ENCODE data around the gene GALNT2. TPM values are rescaled to one million over a fixed set of nuclear protein-coding genes. Genes with fewer than 3 reads are reported as not detected.

Gene GALNT2
- total and polyA plus RNA-seq, 2 of the 4 experiments (the other 2 are of a cell fraction) = 50.4 to 189 TPM

- no peak for TF ChIP-seq MAZ (IDR thresholded peaks at IDR 0.05; ENCODE audit: borderline replicate concordance, low read depth, low read length)
- no peak for TF ChIP-seq FOS (IDR thresholded peaks at IDR 0.05; ENCODE audit: low read depth, low read length)
- no peak for TF ChIP-seq ELK1 (IDR thresholded peaks at IDR 0.05; ENCODE audit: borderline replicate concordance, low read depth, low read length)
- no peak for TF ChIP-seq RAD21 (IDR thresholded peaks at IDR 0.05; ENCODE audit: low read length)
- no peak for TF ChIP-seq CEBPB (IDR thresholded peaks at IDR 0.05; ENCODE audit: low read depth, low read length)
- no peak for TF ChIP-seq BHLHE40 (IDR thresholded peaks at IDR 0.05; ENCODE audit: low read depth, low read length)
- no peak for TF ChIP-seq RFX5 (IDR thresholded peaks at IDR 0.05; ENCODE audit: low read depth, low read length)
- TF ChIP-seq MXI1 (IDR thresholded peaks at IDR 0.05; ENCODE audit: borderline replicate concordance, low read depth, low read length) = no peak
- TF ChIP-seq SMC3 (IDR thresholded peaks at IDR 0.05; ENCODE audit: low read depth, low read length) = no peak
- WGBS, 2 experiments (ENCODE audit: extremely low coverage in 2 of 2, insufficient read length in 1 of 2) = no CpG with 5 or more reads among the region's 1 CpG
- no peaks in the 10 kb centered on the region for H3K36me3 ChIP-seq (ENCODE audit: control insufficient read depth, insufficient read depth, low read length)
- POLR2A ChIA-PET (ENCODE audit: unreplicated experiment) = no interaction called here
- H3K23ac ChIP-seq (ENCODE audit: low read depth, low read length) = no peak overlapping the region
- H3K9ac ChIP-seq (ENCODE audit: low read depth, low read length) = no peak overlapping the region
- H2BK15ac ChIP-seq (ENCODE audit: low read depth, low read length) = no peak overlapping the region
- CTCF ChIA-PET = no interaction called here
- no peak overlapping the region for H4K91ac ChIP-seq (ENCODE audit: insufficient read depth, low read depth, low read length)
- H2BK20ac ChIP-seq (ENCODE audit: low read depth, low read length) = no peak overlapping the region
- H3K4me1 ChIP-seq (ENCODE audit: control insufficient read depth, insufficient read depth, low read length) = peaks cover 20% of the 10 kb centered on the region
- no peak overlapping the region for H3K14ac ChIP-seq (replicated peaks; ENCODE audit: low read depth, low read length)
- intact Hi-C loops (cut with micrococcal nuclease) = no loop called here
- no peak overlapping the region for H3K4me2 ChIP-seq (ENCODE audit: low read depth, low read length)
- DNase-seq (no peak), ATAC-seq (ENCODE audit: low read depth) (no peak)
- H2AK9ac ChIP-seq (replicated peaks; ENCODE audit: low read depth, low read length, poor library complexity) = no peak overlapping the region
- H3K9me3 ChIP-seq (ENCODE audit: control insufficient read depth, insufficient read depth, low read length) = no peaks in the 10 kb centered on the region
- H4K5ac ChIP-seq (ENCODE audit: low read depth, low read length) = no peak overlapping the region
- no peak overlapping the region for H2AK5ac ChIP-seq (ENCODE audit: low read depth, low read length)
- H3K9me1 ChIP-seq (ENCODE audit: insufficient read depth, low read length) = peaks cover 21% of the 10 kb centered on the region
- dilution Hi-C loops (cut with HindIII; ENCODE audit: low sequenced_read_pairs, unreplicated experiment) = no loop called here
- H3K27me3 ChIP-seq (ENCODE audit: control insufficient read depth, insufficient read depth, low read length) = no peaks in the 10 kb centered on the region
- H4K8ac ChIP-seq (ENCODE audit: low read depth in 2 of 2, low read length in 2 of 2) = no peak overlapping the region
- BruUV-seq (replicated peaks) = no TSS peak
- H2BK5ac ChIP-seq (ENCODE audit: low read depth, low read length, poor library complexity, severe bottlenecking) = no peak overlapping the region
- no peak overlapping the region for H2AFZ ChIP-seq (replicated peaks; ENCODE audit: low read length, poor library complexity)
- H3K27ac ChIP-seq (ENCODE audit: insufficient read depth, low read length) = no peak overlapping the region
- H2BK120ac ChIP-seq (ENCODE audit: low read depth, low read length) = no peak overlapping the region
- peaks cover 53 to 76% of the 10 kb centered on the region in 2 experiments for H3K79me1 ChIP-seq (ENCODE audit: low read depth in 1 of 2, low read length in 2 of 2)
- no peak overlapping the region for H3K4me3 ChIP-seq (ENCODE audit: insufficient read depth, low read depth, low read length)
- peaks cover 56% of the 10 kb centered on the region for H4K20me1 ChIP-seq (ENCODE audit: insufficient read depth, low read length)
- no peak overlapping the region for H3K4ac ChIP-seq (ENCODE audit: low read depth, low read length)
- in situ Hi-C loops (cut with MboI; ENCODE audit: low sequenced_read_pairs) = no loop called here
- H3K56ac ChIP-seq (ENCODE audit: extremely low read depth, insufficient read depth, low read length) = no peak overlapping the region
- H3K18ac ChIP-seq (ENCODE audit: low read depth, low read length) = no peak overlapping the region
These were observed 103.1 kb downstream of the GALNT2 start for GRCh38 chr1:230170153-230170547.

All from IMR-90 (cell line).